ENCODE data around the gene GGNBP2.

The GGNBP2 gene

DNA sequence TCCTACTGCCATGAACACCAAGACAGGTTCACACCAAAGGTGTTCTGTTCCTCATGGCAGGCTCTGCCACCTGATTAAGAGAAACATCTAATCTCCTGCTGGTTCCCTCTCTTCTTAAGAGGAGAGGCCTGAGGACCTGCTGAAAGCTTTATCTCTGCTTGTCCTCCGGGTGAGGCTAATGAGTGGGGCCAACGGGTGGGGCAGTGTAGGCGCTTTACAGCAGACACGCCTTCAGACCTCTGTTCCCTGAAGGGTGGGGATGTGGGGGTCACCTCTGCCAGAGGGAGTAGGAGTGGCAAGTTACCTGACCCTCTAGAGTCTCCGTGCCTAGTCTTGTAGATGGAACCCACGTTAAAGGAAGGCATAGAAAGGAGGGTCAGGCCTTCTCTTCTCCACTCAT, 52.5 kb downstream of the GGNBP2 start:
- peaks cover 8% of the 10 kb centered on the region for H3K79me2 ChIP-seq (ENCODE audit: control insufficient read depth, low read length)
- no peak for TF ChIP-seq EZH2phosphoT487 (IDR thresholded peaks at IDR 0.05; ENCODE audit: borderline replicate concordance, low read length)
- no peak for TF ChIP-seq CTCF (IDR thresholded peaks at IDR 0.05; ENCODE audit: low read depth, low read length, poor library complexity, severe bottlenecking)
- peaks cover 8% of the 10 kb centered on the region; the same call in 1 of the 2 replicates for H4K20me1 ChIP-seq (ENCODE audit: control insufficient read depth, insufficient read depth, low read depth, low read length)
- H3F3A ChIP-seq (ENCODE audit: control insufficient read depth, insufficient read depth) = no peaks in the 10 kb centered on the region
- H3K9me2 ChIP-seq (replicated peaks; ENCODE audit: control insufficient read depth, low read length) = no peaks in the 10 kb centered on the region
- H3K4me3 ChIP-seq (ENCODE audit: low read length) = no peak overlapping the region
- H3K9me3 ChIP-seq (ENCODE audit: control insufficient read depth, insufficient read depth, low read length) = no peaks in the 10 kb centered on the region
- H3K4me1 ChIP-seq (ENCODE audit: control insufficient read depth, low read length) = peaks cover 24% of the 10 kb centered on the region
- H3K27ac ChIP-seq (ENCODE audit: low read depth, low read length) = no peak overlapping the region
- H3K27me3 ChIP-seq (ENCODE audit: control insufficient read depth, low read length) = no peaks in the 10 kb centered on the region; the same call in 1 of the 2 replicates
- no peak overlapping the region for H3K4me2 ChIP-seq (ENCODE audit: low read length)
- peaks cover 7% of the 10 kb centered on the region for H3K36me3 ChIP-seq (ENCODE audit: control insufficient read depth, low read length)

DNA sequence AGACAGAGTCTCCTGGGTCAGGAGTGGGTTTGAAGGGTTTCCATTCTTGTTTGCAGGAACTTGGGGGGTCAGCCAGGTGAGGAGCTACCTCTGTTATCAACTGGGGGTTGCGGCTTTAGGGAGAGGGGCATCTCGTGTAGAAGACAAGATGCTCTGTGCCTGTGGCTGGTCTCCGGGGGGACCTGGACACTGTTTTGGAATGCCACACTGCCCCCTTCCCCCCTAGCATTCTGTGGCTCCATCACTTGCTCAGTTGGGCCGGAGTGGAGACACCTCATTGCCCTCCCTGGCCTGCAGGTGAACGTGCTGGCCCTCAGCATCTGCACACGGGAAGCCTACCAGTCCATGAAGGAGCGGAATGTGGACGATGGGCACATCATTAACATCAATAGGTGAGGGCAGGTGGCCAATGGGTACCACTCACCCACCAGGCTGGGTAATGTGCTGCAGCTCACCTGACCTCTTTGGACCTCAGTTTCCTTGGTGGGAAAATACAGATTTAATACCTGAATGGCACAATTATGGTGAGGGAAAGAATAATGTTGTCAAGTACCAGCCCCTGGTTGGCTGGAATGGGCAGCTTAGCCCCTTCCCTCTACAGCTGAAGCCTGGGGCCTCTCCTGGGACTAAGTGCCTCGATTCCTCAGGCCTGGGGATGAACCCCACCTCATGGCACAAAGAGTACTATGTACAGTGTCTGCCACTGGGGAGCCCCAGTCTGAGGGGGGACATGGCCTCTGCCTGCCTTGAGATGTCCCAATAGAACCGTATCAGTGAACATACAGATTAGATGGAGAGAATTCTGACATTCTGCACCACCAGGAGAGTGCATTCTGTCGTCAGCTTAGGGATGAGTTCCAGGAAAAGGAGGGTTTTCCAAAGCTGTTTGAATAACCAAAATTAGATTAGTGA, 53.4 kb downstream of the GGNBP2 start:
- no peak overlapping the region for H3K27ac ChIP-seq (ENCODE audit: low read depth, low read length)
- H3K9me2 ChIP-seq (replicated peaks; ENCODE audit: control insufficient read depth, low read length) = no peaks in the 10 kb centered on the region
- no peaks in the 10 kb centered on the region for H3K9me3 ChIP-seq (ENCODE audit: control insufficient read depth, insufficient read depth, low read length)
- no peak overlapping the region for H3K4me2 ChIP-seq (ENCODE audit: low read length)
- peaks cover 13% of the 10 kb centered on the region for H3K36me3 ChIP-seq (ENCODE audit: control insufficient read depth, low read length)
- no peaks in the 10 kb centered on the region for H3K27me3 ChIP-seq (ENCODE audit: control insufficient read depth, low read length)
- peaks cover 17% of the 10 kb centered on the region for H3K79me2 ChIP-seq (ENCODE audit: control insufficient read depth, low read length)
- no peak for TF ChIP-seq EZH2phosphoT487 (IDR thresholded peaks at IDR 0.05; ENCODE audit: borderline replicate concordance, low read length)
- TF ChIP-seq CTCF (IDR thresholded peaks at IDR 0.05; ENCODE audit: low read depth, low read length, poor library complexity, severe bottlenecking) = no peak
- H3K4me3 ChIP-seq (ENCODE audit: low read length) = no peak overlapping the region
- H3K4me1 ChIP-seq (ENCODE audit: control insufficient read depth, low read length) = peaks cover 18% of the 10 kb centered on the region
- H4K20me1 ChIP-seq (ENCODE audit: control insufficient read depth, insufficient read depth, low read depth, low read length) = no peaks in the 10 kb centered on the region; the same call in 1 of the 2 replicates
- H3F3A ChIP-seq (ENCODE audit: control insufficient read depth, insufficient read depth) = no peaks in the 10 kb centered on the region

DNA sequence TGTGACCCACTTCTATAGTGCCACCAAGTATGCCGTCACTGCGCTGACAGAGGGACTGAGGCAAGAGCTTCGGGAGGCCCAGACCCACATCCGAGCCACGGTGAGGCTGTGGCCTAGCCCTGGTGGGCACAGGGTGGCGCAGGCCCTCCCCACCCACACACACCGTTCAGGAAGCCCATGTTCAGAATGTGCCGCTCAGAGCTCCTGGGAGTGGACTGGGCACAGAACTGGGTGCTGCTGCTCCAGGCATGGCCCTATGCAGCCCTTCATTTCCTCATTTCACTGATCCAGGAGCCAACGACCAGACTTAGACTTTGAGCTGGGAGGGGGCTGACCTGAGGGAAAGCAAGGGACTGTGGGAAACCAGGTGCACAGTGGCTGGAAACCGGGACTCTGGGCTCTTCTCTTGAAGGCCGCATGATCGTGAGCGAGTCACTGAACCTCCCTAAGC, 54.3 kb downstream of the GGNBP2 start:
- Histone ChIP-seq H3K36me3 (ENCODE audit: control insufficient read depth, low read length) (peaks cover 17% of the 10 kb centered on the region), H3K4me3 (ENCODE audit: low read length) (no peak overlapping the region), H3K4me1 (ENCODE audit: control insufficient read depth, low read length) (peaks cover 21% of the 10 kb centered on the region), H3K4me2 (ENCODE audit: low read length) (no peak overlapping the region), H4K20me1 (ENCODE audit: control insufficient read depth, insufficient read depth, low read depth, low read length) (peaks cover 4% of the 10 kb centered on the region; the same call in 1 of the 2 replicates), H3K9me2 (replicated peaks; ENCODE audit: control insufficient read depth, low read length) (no peaks in the 10 kb centered on the region), H3K27me3 (ENCODE audit: control insufficient read depth, low read length) (no peaks in the 10 kb centered on the region), H3F3A (ENCODE audit: control insufficient read depth, insufficient read depth) (no peaks in the 10 kb centered on the region), H3K79me2 (ENCODE audit: control insufficient read depth, low read length) (peaks cover 26% of the 10 kb centered on the region), H3K27ac (ENCODE audit: low read depth, low read length) (no peak overlapping the region), H3K9me3 (ENCODE audit: control insufficient read depth, insufficient read depth, low read length) (no peaks in the 10 kb centered on the region)
- TF ChIP-seq EZH2phosphoT487 (IDR thresholded peaks at IDR 0.05; ENCODE audit: borderline replicate concordance, low read length) (no peak), CTCF (IDR thresholded peaks at IDR 0.05; ENCODE audit: low read depth, low read length, poor library complexity, severe bottlenecking) (no peak)

Measured in DOHH2 (cell line).